ENCODE results near the gene OR7C1. TPM values are rescaled to one million over a fixed set of nuclear protein-coding genes. Genes with fewer than 3 reads are reported as not detected.

Gene OR7C1
- total RNA-seq, 1 donor: not detected

- H3K9me3 ChIP-seq (ENCODE audit: low read depth, low read length): no peaks in the 10 kb centered on the region
- H2AFZ ChIP-seq (ENCODE audit: low read length): no peak overlapping the region
- H3K27me3 ChIP-seq (ENCODE audit: insufficient read depth, low read length): no peaks in the 10 kb centered on the region
- no peak overlapping the region for H3K4me3 ChIP-seq (ENCODE audit: insufficient read depth, low read length)
- no peaks in the 10 kb centered on the region for H3K4me1 ChIP-seq (ENCODE audit: insufficient read depth, low read length)
- no peaks in the 10 kb centered on the region for H4K20me1 ChIP-seq (ENCODE audit: insufficient read depth, low read length)
- H3K4me2 ChIP-seq (ENCODE audit: insufficient read depth, low read length): no peak overlapping the region
- H3K27ac ChIP-seq (ENCODE audit: low read depth, low read length): no peak overlapping the region
- DNase-seq (ENCODE audit: insufficient read length, low spot score, missing footprints): no peak
- H3K79me2 ChIP-seq (ENCODE audit: insufficient read depth, low read length): no peaks in the 10 kb centered on the region
- no peaks in the 10 kb centered on the region for H3K36me3 ChIP-seq (ENCODE audit: insufficient read depth, low read length)
- no peak for TF ChIP-seq CTCF (IDR thresholded peaks at IDR 0.05; ENCODE audit: extremely low read depth, low read depth, low read length)
These were observed 4.3 kb downstream of the OR7C1 start for GRCh38 chr19:14830702-14831101.

GRCh38 chr19:14826006-14826405, 9.0 kb downstream of the OR7C1 start:
- no peaks in the 10 kb centered on the region for H3K79me2 ChIP-seq (ENCODE audit: insufficient read depth, low read length)
- H3K4me3 ChIP-seq (ENCODE audit: insufficient read depth, low read length): no peak overlapping the region
- H3K27ac ChIP-seq (ENCODE audit: low read depth, low read length): no peak overlapping the region
- H3K9me3 ChIP-seq (ENCODE audit: low read depth, low read length): no peaks in the 10 kb centered on the region
- no peak overlapping the region for H2AFZ ChIP-seq (ENCODE audit: low read length)
- no peak overlapping the region for H3K4me2 ChIP-seq (ENCODE audit: insufficient read depth, low read length)
- no peaks in the 10 kb centered on the region for H4K20me1 ChIP-seq (ENCODE audit: insufficient read depth, low read length)
- no peaks in the 10 kb centered on the region for H3K36me3 ChIP-seq (ENCODE audit: insufficient read depth, low read length)
- TF ChIP-seq CTCF (IDR thresholded peaks at IDR 0.05; ENCODE audit: extremely low read depth, low read depth, low read length): no peak
- H3K27me3 ChIP-seq (ENCODE audit: insufficient read depth, low read length): no peaks in the 10 kb centered on the region
- no peaks in the 10 kb centered on the region for H3K4me1 ChIP-seq (ENCODE audit: insufficient read depth, low read length)
- DNase-seq (ENCODE audit: insufficient read length, low spot score, missing footprints): no peak

GRCh38 chr19:14821937-14822336, 13.0 kb downstream of the OR7C1 start:
- no peak for TF ChIP-seq CTCF (IDR thresholded peaks at IDR 0.05; ENCODE audit: extremely low read depth, low read depth, low read length)
- Histone ChIP-seq H3K9me3 (ENCODE audit: low read depth, low read length) (no peaks in the 10 kb centered on the region), H3K4me1 (ENCODE audit: insufficient read depth, low read length) (no peaks in the 10 kb centered on the region), H3K27me3 (ENCODE audit: insufficient read depth, low read length) (no peaks in the 10 kb centered on the region), H3K36me3 (ENCODE audit: insufficient read depth, low read length) (no peaks in the 10 kb centered on the region), H3K79me2 (ENCODE audit: insufficient read depth, low read length) (no peaks in the 10 kb centered on the region), H3K4me2 (ENCODE audit: insufficient read depth, low read length) (no peak overlapping the region), H4K20me1 (ENCODE audit: insufficient read depth, low read length) (no peaks in the 10 kb centered on the region), H3K4me3 (ENCODE audit: insufficient read depth, low read length) (no peak overlapping the region), H2AFZ (ENCODE audit: low read length) (no peak overlapping the region), H3K27ac (ENCODE audit: low read depth, low read length) (no peak overlapping the region)
- no peak for DNase-seq (ENCODE audit: insufficient read length, low spot score, missing footprints)

- Histone ChIP-seq H3K27ac (ENCODE audit: low read depth, low read length) (no peak overlapping the region), H3K27me3 (ENCODE audit: insufficient read depth, low read length) (no peaks in the 10 kb centered on the region), H4K20me1 (ENCODE audit: insufficient read depth, low read length) (no peaks in the 10 kb centered on the region), H3K4me3 (ENCODE audit: insufficient read depth, low read length) (no peak overlapping the region), H3K4me2 (ENCODE audit: insufficient read depth, low read length) (no peak overlapping the region), H3K9me3 (ENCODE audit: low read depth, low read length) (no peaks in the 10 kb centered on the region), H2AFZ (ENCODE audit: low read length) (no peak overlapping the region), H3K36me3 (ENCODE audit: insufficient read depth, low read length) (no peaks in the 10 kb centered on the region), H3K4me1 (ENCODE audit: insufficient read depth, low read length) (no peaks in the 10 kb centered on the region), H3K79me2 (ENCODE audit: insufficient read depth, low read length) (no peaks in the 10 kb centered on the region)
- TF ChIP-seq CTCF (IDR thresholded peaks at IDR 0.05; ENCODE audit: extremely low read depth, low read depth, low read length): no peak
- no peak for DNase-seq (ENCODE audit: insufficient read length, low spot score, missing footprints)
These were observed 16.4 kb downstream of the OR7C1 start for GRCh38 chr19:14818588-14818987.
